C4-2B (cell line): ENCODE results near the gene APBB3.

Experiments
- CTCF ChIP-seq: fragments of 450-650 bp; conservative IDR thresholded peaks from 2 replicates; pipeline ENCODE4 v1.5.1; 2017; ENCODE audit warnings: mild to moderate bottlenecking
- ZFX ChIP-seq: fragments of 450-650 bp; IDR thresholded peaks from 2 replicates; pipeline ENCODE4 v1.6.1; 2017

- TF ChIP-seq CTCF = no peak
- TF ChIP-seq ZFX = no peak
Observed at GRCh38 chr5:140609126-140609525, 44.7 kb upstream of the APBB3 start.
